Prostate gland (tissue), 2 donors: ENCODE measurements around the gene KANK4.

Experiments used
- POLR2A ChIP-seq: fragments of 450-650 bp; IDR thresholded peaks from one replicate; pipeline ENCODE4 v1.6.1; 2016; ENCODE audit warnings: antibody characterized with exemption, mild to moderate bottlenecking
- TF ChIP-seq, protein P1 (sequence below), 4 experiments: fragments of 200-600 bp in 2 of 4; fragments of 450-650 bp in 2 of 4; sonication (generic) in 2 of 4; IDR thresholded peaks; 1 replicate in 3 of 4; 2 replicates in 1 of 4; pipeline ENCODE4 v1.5.1; 2016 to 2019; ENCODE audit warnings: antibody characterized with exemption in 4 of 4, mild to moderate bottlenecking in 2 of 4, moderate library complexity in 2 of 4

DNA sequence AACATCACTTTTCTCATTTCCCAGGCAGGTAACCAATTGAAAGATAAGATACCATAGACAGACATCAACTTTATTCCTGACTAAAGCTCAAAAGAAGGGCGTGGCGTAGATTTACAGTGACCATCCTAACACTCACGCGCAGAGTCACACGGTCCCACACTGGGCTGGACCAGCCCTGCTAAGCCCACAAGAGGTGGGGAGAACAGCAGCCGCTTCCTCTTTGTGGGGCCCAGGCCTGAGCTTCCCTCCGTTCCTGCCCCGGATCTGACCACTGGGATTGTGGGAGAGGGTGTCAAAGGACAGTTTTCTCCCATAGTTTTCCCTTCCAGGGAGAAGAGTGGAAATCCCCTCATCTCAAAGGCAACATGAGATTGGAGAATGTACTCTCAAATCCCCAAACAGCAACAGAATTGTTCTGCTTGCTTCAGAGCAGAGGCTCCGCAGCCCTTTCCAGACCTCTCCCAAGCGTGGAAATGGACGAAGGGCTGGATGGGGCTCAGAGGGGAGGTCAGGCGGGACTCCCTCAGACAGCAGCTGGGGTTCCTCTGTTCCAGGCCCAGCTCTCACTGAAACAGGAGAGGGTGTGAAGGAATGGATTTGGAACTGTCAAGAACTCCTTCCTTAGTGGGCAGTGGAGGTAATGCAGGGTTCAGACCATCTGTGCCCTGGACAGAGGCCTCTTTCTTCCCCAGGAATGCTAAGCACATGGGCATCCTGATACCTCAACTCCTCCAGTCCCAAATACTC, 90.9 kb downstream of the KANK4 start:
- TF ChIP-seq POLR2A: no peak
- TF ChIP-seq, protein P1, sequence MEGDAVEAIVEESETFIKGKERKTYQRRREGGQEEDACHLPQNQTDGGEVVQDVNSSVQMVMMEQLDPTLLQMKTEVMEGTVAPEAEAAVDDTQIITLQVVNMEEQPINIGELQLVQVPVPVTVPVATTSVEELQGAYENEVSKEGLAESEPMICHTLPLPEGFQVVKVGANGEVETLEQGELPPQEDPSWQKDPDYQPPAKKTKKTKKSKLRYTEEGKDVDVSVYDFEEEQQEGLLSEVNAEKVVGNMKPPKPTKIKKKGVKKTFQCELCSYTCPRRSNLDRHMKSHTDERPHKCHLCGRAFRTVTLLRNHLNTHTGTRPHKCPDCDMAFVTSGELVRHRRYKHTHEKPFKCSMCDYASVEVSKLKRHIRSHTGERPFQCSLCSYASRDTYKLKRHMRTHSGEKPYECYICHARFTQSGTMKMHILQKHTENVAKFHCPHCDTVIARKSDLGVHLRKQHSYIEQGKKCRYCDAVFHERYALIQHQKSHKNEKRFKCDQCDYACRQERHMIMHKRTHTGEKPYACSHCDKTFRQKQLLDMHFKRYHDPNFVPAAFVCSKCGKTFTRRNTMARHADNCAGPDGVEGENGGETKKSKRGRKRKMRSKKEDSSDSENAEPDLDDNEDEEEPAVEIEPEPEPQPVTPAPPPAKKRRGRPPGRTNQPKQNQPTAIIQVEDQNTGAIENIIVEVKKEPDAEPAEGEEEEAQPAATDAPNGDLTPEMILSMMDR (IDR thresholded peaks at IDR 0.05): no peak
